ENCODE measurements around the gene DOK6. TPM values are rescaled to one million over a fixed set of nuclear protein-coding genes. Genes with fewer than 3 reads are reported as not detected.

The DOK6 gene
- total and polyA plus RNA-seq, 2 of the 13 experiments (the other 11 are each of a cell fraction or from before 2014, with no cell fraction given), result 17.0 to 17.2 TPM

DNA sequence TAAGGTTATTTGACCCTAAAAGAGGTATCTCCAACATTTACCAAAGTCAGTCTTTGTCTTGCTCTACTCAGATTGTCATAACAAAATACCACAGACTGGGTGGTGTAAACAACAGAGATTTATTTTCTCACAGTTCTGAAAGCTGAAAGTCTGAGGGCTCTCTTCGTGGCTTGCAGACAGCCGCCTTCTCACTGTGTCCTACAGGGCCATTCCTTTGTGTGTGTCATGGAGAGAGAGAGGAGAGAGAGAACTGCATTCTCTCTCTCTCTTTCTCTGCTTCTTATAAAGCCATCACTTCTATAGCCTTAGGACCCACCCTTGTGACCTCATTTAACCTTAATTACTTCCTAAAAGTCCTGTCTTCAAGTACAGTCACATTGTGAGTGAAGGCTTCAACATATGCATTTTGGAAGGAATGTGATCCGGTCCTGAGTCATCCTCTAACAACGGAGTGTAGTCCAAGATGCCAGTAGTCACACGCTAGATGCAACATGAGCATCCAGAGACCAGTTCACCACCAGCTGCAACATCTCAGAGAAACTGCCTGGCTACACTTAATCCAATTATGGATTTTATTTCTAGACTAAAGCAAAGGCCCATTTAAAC, 416.8 kb downstream of the DOK6 start:
- Histone ChIP-seq H2AFZ (ENCODE audit: low read length) (no peak overlapping the region), H4K20me1 (ENCODE audit: insufficient read depth, low read length) (no peaks in the 10 kb centered on the region), H3K9ac (ENCODE audit: insufficient read depth, low read depth, low read length) (no peak overlapping the region), H3K27ac (ENCODE audit: extremely low read length, insufficient read depth, low read length) (no peak overlapping the region), H3K9me3 (ENCODE audit: low read length) (no peaks in the 10 kb centered on the region), H3K27me3 (ENCODE audit: control insufficient read depth in 1 of 2, insufficient read depth in 2 of 2, low read length in 2 of 2) (no peaks in the 10 kb centered on the region), H3K4me3 (replicated peaks in 1 of 3; ENCODE audit: insufficient read depth in 1 of 3, low read depth in 2 of 3, low read length in 3 of 3) (no peak overlapping the region), H3K4me1 (ENCODE audit: insufficient read depth, low read length) (peaks cover 22% of the 10 kb centered on the region), H3K79me2 (ENCODE audit: insufficient read depth, low read length) (no peaks in the 10 kb centered on the region), H3K4me2 (ENCODE audit: low read depth, low read length) (no peak overlapping the region), H3K36me3 (replicated peaks in 1 of 2; ENCODE audit: control insufficient read depth in 1 of 2, insufficient read depth in 2 of 2, low read length in 2 of 2) (no peaks in the 10 kb centered on the region; a peak in 1 of 5 replicates)
- ChIA-PET POLR2A (no interaction called here), CTCF (ENCODE audit: low intra/inter-chr PET ratio, low total read pairs) (no interaction called here)
- WGBS (ENCODE audit: low lambda C conversion rate), result 80% methylated on average over 5 of the region's 5 CpGs
- ATAC-seq (no peak), FAIRE-seq (no peak), DNase-seq (ENCODE audit: low spot score) (no peak)
- no TSS peak for BruUV-seq (replicated peaks)
- intact Hi-C loops (cut with micrococcal nuclease; ENCODE audit: unreplicated experiment) (no loop called here), in situ Hi-C loops (cut with HindIII; ENCODE audit: extremely low pct_ligation_motif_present, low pct_unique_long_range_greater_than_20kb) (no loop called here)
- TF ChIP-seq ZNF567 (CRISPR knock-in tag; IDR thresholded peaks at IDR 0.05; ENCODE audit: borderline replicate concordance) (no peak), ZBTB39 (CRISPR knock-in tag; IDR thresholded peaks at IDR 0.05) (no peak), ZNF713 (CRISPR knock-in tag; IDR thresholded peaks at IDR 0.05) (no peak), HINFP (CRISPR knock-in tag; IDR thresholded peaks at IDR 0.05; ENCODE audit: low read depth) (no peak), MBNL3 (CRISPR knock-in tag; conservative IDR thresholded peaks at IDR 0.05) (no peak), RCOR2 (CRISPR knock-in tag; IDR thresholded peaks at IDR 0.05) (no peak), ZNF343 (CRISPR knock-in tag; IDR thresholded peaks at IDR 0.05) (no peak), ELK4 (CRISPR knock-in tag; IDR thresholded peaks at IDR 0.05; ENCODE audit: borderline replicate concordance) (no peak), ZNF367 (CRISPR knock-in tag; IDR thresholded peaks at IDR 0.05; ENCODE audit: borderline replicate concordance) (no peak), ZNF335 (CRISPR knock-in tag; IDR thresholded peaks at IDR 0.05) (no peak), CEBPB (IDR thresholded peaks at IDR 0.05; ENCODE audit: borderline replicate concordance, low read depth, low read length) (no peak), SNAPC2 (CRISPR knock-in tag; IDR thresholded peaks at IDR 0.05) (no peak), ARNTL (CRISPR knock-in tag; IDR thresholded peaks at IDR 0.05) (no peak)
- TF ChIP-seq, protein P1, sequence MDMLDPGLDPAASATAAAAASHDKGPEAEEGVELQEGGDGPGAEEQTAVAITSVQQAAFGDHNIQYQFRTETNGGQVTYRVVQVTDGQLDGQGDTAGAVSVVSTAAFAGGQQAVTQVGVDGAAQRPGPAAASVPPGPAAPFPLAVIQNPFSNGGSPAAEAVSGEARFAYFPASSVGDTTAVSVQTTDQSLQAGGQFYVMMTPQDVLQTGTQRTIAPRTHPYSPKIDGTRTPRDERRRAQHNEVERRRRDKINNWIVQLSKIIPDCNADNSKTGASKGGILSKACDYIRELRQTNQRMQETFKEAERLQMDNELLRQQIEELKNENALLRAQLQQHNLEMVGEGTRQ (IDR thresholded peaks at IDR 0.05; ENCODE audit: low read depth, low read length), result no peak
- TF ChIP-seq, protein P1 (CRISPR knock-in tag; IDR thresholded peaks at IDR 0.05; ENCODE audit: borderline replicate concordance), result no peak
- TF ChIP-seq, protein P2, sequence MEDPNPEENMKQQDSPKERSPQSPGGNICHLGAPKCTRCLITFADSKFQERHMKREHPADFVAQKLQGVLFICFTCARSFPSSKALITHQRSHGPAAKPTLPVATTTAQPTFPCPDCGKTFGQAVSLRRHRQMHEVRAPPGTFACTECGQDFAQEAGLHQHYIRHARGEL (CRISPR knock-in tag; IDR thresholded peaks at IDR 0.05), result no peak
- TF ChIP-seq, protein P3, sequence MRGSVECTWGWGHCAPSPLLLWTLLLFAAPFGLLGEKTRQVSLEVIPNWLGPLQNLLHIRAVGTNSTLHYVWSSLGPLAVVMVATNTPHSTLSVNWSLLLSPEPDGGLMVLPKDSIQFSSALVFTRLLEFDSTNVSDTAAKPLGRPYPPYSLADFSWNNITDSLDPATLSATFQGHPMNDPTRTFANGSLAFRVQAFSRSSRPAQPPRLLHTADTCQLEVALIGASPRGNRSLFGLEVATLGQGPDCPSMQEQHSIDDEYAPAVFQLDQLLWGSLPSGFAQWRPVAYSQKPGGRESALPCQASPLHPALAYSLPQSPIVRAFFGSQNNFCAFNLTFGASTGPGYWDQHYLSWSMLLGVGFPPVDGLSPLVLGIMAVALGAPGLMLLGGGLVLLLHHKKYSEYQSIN (CRISPR knock-in tag; IDR thresholded peaks at IDR 0.05; ENCODE audit: borderline replicate concordance), result no peak
